Measurements from ENCODE around the gene TMEM200B.

DNA sequence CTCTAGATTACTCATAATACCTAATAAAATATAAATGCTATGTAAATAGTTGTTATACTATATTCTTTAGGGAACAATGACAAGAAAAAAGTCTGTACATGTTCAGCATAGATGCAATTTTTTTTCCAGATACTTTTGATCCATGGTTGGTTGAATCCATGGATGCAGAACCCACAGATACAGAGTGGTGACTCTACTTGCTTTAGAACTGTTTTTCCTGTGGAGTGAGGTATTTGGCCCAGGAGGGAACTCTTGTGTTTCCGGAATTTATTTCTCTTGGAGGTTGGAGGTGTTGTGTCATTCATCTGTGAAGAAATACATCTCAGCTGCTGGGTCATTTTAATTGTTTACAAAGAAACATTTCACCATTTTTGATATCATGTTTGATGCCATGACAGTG, 28.7 kb downstream of the TMEM200B start:
- no peak for TF ChIP-seq EZH2 (optimal IDR thresholded peaks at IDR 0.05; ENCODE audit: low read depth, low read length)
- TF ChIP-seq, protein P1, sequence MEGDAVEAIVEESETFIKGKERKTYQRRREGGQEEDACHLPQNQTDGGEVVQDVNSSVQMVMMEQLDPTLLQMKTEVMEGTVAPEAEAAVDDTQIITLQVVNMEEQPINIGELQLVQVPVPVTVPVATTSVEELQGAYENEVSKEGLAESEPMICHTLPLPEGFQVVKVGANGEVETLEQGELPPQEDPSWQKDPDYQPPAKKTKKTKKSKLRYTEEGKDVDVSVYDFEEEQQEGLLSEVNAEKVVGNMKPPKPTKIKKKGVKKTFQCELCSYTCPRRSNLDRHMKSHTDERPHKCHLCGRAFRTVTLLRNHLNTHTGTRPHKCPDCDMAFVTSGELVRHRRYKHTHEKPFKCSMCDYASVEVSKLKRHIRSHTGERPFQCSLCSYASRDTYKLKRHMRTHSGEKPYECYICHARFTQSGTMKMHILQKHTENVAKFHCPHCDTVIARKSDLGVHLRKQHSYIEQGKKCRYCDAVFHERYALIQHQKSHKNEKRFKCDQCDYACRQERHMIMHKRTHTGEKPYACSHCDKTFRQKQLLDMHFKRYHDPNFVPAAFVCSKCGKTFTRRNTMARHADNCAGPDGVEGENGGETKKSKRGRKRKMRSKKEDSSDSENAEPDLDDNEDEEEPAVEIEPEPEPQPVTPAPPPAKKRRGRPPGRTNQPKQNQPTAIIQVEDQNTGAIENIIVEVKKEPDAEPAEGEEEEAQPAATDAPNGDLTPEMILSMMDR (IDR thresholded peaks at IDR 0.05; ENCODE audit: low read length): no peak
